ENCODE measurements around the gene MIEN1. TPM values are rescaled to one million over a fixed set of nuclear protein-coding genes. Genes with fewer than 3 reads are reported as not detected.

The MIEN1 gene
- polyA plus RNA-seq, 4 donors = 51.5 to 155 (median 114) TPM

DNA sequence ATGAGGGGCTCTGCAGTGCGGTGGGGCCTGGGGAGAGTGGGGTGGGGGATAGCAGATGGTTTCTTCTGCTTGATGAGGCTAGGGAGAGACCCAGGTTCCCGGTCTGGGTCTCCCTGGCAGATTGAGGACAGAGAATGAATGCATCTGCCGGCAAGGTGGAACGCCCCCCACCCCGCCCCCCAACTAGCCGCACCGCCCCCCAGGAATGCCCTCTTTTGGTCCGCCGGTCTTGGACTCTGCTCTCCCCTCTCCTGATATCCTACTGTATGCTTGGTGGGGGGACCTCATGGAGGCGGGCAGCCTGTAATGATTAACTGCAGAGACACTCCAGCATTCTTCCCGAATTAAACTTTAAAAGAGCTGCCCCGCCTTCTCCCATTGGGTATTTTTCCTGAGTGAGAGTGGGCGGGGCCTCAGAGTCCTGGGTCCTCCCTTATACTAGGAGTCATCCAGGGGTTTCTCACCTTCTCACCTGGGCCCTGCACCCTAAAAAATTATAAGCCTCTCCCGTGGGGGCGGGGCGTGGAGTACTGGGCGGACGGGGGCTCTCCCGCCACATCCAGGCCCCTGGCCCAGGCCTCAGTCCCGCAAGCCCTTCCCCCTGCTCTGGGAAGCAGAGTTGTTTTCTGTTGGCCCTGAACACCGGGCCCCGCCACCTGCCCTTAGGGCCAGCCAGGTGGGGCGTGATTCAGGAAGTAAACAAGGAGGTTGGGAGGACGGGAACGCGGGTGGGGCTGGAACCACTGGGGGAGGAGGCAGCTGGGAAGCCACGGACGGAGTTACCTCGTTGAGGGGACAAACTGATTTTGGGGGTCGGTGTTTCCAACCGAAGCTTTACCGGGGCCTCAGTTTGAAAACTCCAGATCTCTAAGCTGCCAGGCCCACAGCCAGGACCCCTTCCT is 8.9 kb upstream of the MIEN1 start:
- no peak for FAIRE-seq
- peak; percentile 96 to 97 for DNase-seq
- Histone ChIP-seq H3K9me3 (ENCODE audit: control insufficient read depth in 2 of 2, insufficient read depth in 1 of 2, low read depth in 1 of 2, low read length in 1 of 2) (no peaks in the 10 kb centered on the region), H3K36me3 (ENCODE audit: control insufficient read depth in 3 of 3, insufficient read depth in 2 of 3, low read depth in 1 of 3, low read length in 3 of 3) (peaks cover 0 to 37% (median 0%) of the 10 kb centered on the region in 3 donors), H3K27me3 (ENCODE audit: control insufficient read depth in 3 of 3, insufficient read depth in 3 of 3, low read length in 3 of 3) (peaks cover 0 to 8% (median 4%) of the 10 kb centered on the region in 3 donors), H3K4me3 (ENCODE audit: low read depth in 1 of 3, low read length in 3 of 3) (peak overlapping the region; percentile 39 to 83 (median 67)), H3K4me1 (ENCODE audit: control insufficient read depth in 3 of 3, insufficient read depth in 2 of 3, low read depth in 1 of 3, low read length in 2 of 3) (peaks cover 0 to 31% (median 2%) of the 10 kb centered on the region in 3 donors), H3K27ac (ENCODE audit: low read depth in 1 of 3, low read length in 2 of 3) (peak overlapping the region; percentile 93 to 98 (median 94))
- 6 to 19% (median 11%) methylated on average over 30 to 32 of the region's 32 CpGs for WGBS, 3 donors

DNA sequence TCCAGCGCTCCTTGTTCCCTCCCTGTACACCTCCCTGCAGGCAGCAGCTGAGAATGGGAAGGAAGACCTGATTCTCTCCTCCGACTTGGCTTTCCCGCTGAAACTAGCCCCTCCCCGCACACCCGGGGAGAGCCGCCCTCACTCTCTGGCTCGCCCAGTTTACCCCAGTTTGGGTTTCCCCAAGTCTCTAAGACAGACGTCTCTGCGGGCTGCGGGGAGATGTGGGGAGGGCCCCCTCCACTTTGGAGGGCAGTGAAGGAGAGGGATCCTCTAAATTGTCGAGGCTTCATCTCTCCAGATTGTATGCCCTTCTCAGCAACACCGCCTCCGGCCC is 8.2 kb upstream of the MIEN1 start:
- DNase-seq = peak; percentile 75 to 79
- Histone ChIP-seq H3K9me3 (ENCODE audit: control insufficient read depth in 2 of 2, insufficient read depth in 1 of 2, low read depth in 1 of 2, low read length in 1 of 2) (no peaks in the 10 kb centered on the region), H3K27ac (ENCODE audit: low read depth in 1 of 3, low read length in 2 of 3) (peak overlapping the region; percentile 70 to 98 (median 94)), H3K36me3 (ENCODE audit: control insufficient read depth in 3 of 3, insufficient read depth in 2 of 3, low read depth in 1 of 3, low read length in 3 of 3) (peaks cover 0 to 30% (median 0%) of the 10 kb centered on the region in 3 donors), H3K4me3 (ENCODE audit: low read depth in 1 of 3, low read length in 3 of 3) (peak overlapping the region; percentile 49 to 83 (median 67)), H3K4me1 (ENCODE audit: control insufficient read depth in 3 of 3, insufficient read depth in 2 of 3, low read depth in 1 of 3, low read length in 2 of 3) (peaks cover 0 to 31% (median 2%) of the 10 kb centered on the region in 3 donors), H3K27me3 (ENCODE audit: control insufficient read depth in 3 of 3, insufficient read depth in 3 of 3, low read length in 3 of 3) (peaks cover 0 to 8% (median 4%) of the 10 kb centered on the region in 3 donors)
- WGBS, 3 donors = 1 to 4% (median 3%) methylated on average over 12 to 13 of the region's 13 CpGs
- no peak for FAIRE-seq

DNA sequence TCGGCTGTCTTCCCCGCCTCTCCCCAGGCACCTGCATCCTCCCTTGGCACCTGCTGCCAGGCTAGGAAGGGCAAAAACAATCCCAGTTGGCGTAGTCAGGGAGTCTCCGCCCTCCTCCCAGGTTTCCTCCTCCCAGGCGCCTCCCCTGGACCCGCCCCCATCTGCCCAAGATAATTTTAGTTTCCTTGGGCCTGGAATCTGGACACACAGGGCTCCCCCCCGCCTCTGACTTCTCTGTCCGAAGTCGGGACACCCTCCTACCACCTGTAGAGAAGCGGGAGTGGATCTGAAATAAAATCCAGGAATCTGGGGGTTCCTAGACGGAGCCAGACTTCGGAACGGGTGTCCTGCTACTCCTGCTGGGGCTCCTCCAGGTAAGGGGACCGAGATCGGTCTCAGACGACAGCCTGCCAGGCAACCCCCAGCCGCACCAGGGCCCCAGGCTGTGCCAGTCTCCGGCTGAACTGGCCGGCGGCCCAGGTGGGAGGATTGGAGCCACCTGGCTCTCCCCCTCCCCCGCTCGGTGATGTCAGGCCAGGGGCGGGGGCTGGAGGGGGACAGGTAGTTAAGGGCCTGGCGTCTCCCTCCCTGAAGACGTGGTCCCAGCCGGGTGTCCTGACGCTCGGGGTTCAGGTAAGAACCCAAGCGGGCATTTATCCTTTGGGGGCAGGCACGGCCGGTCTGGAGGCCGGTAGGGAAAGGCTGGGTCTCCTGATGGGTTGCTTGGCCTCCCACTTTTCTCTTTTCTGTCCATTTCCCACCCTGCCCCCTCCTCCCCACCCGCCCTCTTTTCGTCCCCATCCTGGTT is 7.6 kb upstream of the MIEN1 start, which contains the start of gene GRB7:
Gene GRB7, plus strand, starts transcription at position 179 of the 808 bp plus-strand sequence. CDS start 4,364 bp downstream, outside the sequence.
- H3K27ac ChIP-seq (ENCODE audit: low read depth in 1 of 3, low read length in 2 of 3) = peak within 1 kb of the TSS; percentile 80 to 98 (median 94)
- H3K9me3 ChIP-seq (ENCODE audit: control insufficient read depth in 2 of 2, insufficient read depth in 1 of 2, low read depth in 1 of 2, low read length in 1 of 2) = no peaks in the 10 kb centered on the region
- peaks cover 0 to 8% (median 4%) of the 10 kb centered on the region in 3 donors for H3K27me3 ChIP-seq (ENCODE audit: control insufficient read depth in 3 of 3, insufficient read depth in 3 of 3, low read length in 3 of 3)
- WGBS, 3 donors = 10 to 14% (median 10%) methylated on average over 27 to 34 of the region's 34 CpGs
- H3K36me3 ChIP-seq (ENCODE audit: control insufficient read depth in 3 of 3, insufficient read depth in 2 of 3, low read depth in 1 of 3, low read length in 3 of 3) = peaks cover 0 to 24% (median 0%) of the 10 kb centered on the region in 3 donors
- DNase-seq (peak; percentile 78 to 94), FAIRE-seq (no peak)
- H3K4me1 ChIP-seq (ENCODE audit: control insufficient read depth in 3 of 3, insufficient read depth in 2 of 3, low read depth in 1 of 3, low read length in 2 of 3) = peaks cover 0 to 31% (median 2%) of the 10 kb centered on the region in 3 donors
- peak within 1 kb of the TSS; percentile 49 to 83 (median 67) for H3K4me3 ChIP-seq (ENCODE audit: low read depth in 1 of 3, low read length in 3 of 3)

DNA sequence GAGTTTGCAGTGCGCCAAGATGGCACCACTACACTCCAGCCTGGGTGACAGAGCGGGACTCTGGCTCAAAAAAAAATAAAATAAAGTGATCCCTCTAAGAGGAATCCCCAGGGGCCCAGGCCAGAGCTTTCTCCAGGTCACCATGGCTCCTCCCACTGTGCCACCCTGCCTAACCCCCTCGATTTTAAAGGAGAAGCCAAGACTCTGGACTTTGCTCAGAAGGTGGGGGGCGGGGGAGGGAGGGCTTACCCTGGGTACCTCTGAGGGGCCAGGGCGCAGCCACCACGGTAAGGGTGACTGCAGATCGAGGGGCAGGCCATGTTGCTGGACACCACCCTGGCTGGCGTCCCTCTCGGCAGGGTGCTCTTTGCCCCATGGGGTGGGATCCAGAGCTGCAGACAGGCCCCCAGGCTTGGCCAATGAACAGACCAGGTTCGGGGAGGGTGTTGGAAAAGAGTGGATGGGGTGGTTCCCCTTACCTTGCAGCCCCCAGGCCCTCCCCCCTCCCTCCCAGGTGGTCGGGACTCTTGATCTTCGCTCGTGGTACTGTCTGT is 7.0 kb upstream of the MIEN1 start:
- Histone ChIP-seq H3K27ac (ENCODE audit: low read depth in 1 of 3, low read length in 2 of 3) (peak overlapping the region; percentile 63 to 98 (median 94)), H3K36me3 (ENCODE audit: control insufficient read depth in 3 of 3, insufficient read depth in 2 of 3, low read depth in 1 of 3, low read length in 3 of 3) (peaks cover 0 to 17% (median 0%) of the 10 kb centered on the region in 3 donors), H3K4me1 (ENCODE audit: control insufficient read depth in 3 of 3, insufficient read depth in 2 of 3, low read depth in 1 of 3, low read length in 2 of 3) (peaks cover 0 to 31% (median 2%) of the 10 kb centered on the region in 3 donors), H3K4me3 (ENCODE audit: low read depth in 1 of 3, low read length in 3 of 3) (peak overlapping the region in 2 of 3 donors; percentile 38 to 83), H3K9me3 (ENCODE audit: control insufficient read depth in 2 of 2, insufficient read depth in 1 of 2, low read depth in 1 of 2, low read length in 1 of 2) (no peaks in the 10 kb centered on the region), H3K27me3 (ENCODE audit: control insufficient read depth in 3 of 3, insufficient read depth in 3 of 3, low read length in 3 of 3) (peaks cover 0 to 8% (median 4%) of the 10 kb centered on the region in 3 donors)
- WGBS, 3 donors = 3 to 41% (median 32%) methylated on average over 12 to 13 of the region's 13 CpGs
- FAIRE-seq = no peak
- peak; percentile 77 to 92 for DNase-seq

DNA sequence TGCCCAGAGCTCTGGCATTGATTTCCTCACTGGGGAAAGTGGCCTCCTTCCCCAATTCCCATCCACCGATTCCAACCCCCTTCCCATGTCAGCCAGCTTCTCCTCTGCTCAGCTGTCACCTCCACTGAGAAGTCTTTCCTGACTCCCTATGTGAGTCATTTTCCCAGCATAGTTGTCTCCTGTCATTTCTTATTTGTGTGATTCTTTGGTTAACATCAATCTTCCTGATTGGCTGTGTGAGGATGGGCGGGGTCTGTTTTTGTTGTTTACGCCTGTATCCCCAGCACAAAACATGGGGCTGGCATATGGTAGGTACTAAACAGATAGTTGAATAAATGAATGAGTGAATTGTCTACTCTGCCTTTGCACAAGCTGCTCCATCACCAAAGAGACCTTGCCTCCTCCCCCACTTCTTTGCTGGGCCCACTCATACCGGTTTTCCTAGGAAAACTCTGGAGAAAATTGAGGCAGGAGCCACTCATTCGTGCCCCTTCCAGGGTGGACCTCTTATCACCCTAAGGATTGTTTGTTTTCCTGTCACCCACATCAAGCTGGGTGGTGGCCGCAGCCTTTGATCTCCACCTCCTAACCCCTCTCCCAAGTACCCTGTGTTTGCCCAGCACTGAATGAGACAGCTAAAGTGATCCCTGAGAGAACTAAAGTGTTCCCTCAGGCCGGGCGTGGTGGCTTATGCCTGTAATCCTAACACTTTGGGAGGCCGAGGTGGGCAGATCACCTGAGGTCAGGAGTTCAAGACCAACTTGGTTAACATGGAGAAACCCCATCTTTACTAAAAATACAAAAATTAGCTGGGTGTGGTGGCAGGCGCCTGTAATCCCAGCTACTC is 6.2 kb upstream of the MIEN1 start:
- H3K27ac ChIP-seq (ENCODE audit: low read depth in 1 of 3, low read length in 2 of 3) = peak overlapping the region; percentile 41 to 98 (median 69)
- DNase-seq (peak in 1 of 2 donors; percentile 28), FAIRE-seq (no peak)
- no peaks in the 10 kb centered on the region for H3K9me3 ChIP-seq (ENCODE audit: control insufficient read depth in 2 of 2, insufficient read depth in 1 of 2, low read depth in 1 of 2, low read length in 1 of 2)
- H3K36me3 ChIP-seq (ENCODE audit: control insufficient read depth in 3 of 3, insufficient read depth in 2 of 3, low read depth in 1 of 3, low read length in 3 of 3) = peaks cover 0 to 11% (median 0%) of the 10 kb centered on the region in 3 donors
- WGBS, 3 donors = 24 to 59% (median 46%) methylated on average over 10 of the region's 10 CpGs
- H3K27me3 ChIP-seq (ENCODE audit: control insufficient read depth in 3 of 3, insufficient read depth in 3 of 3, low read length in 3 of 3) = peaks cover 0 to 8% (median 4%) of the 10 kb centered on the region in 3 donors
- H3K4me3 ChIP-seq (ENCODE audit: low read depth in 1 of 3, low read length in 3 of 3) = peak overlapping the region in 2 of 3 donors; percentile 38 to 83
- H3K4me1 ChIP-seq (ENCODE audit: control insufficient read depth in 3 of 3, insufficient read depth in 2 of 3, low read depth in 1 of 3, low read length in 2 of 3) = peaks cover 0 to 30% (median 2%) of the 10 kb centered on the region in 3 donors

DNA sequence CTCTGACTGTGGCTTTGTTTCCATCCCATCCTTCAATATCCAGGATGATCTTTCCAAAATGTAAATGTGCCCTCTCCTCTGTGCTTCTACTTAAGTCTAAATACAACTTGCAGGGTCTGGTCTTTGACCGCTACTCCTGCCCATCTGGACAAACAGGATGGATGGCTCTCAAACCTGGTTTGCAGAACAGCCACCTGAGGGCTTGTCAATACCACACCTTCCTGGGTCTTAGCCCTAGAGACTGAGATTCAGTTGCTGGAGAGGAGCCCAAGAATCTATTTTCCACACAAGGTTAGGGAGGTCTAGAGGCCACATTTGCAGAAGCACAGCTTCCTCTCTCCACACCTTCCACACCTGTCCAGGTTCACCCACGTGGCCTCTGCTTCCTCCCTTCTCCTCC is 5.5 kb upstream of the MIEN1 start:
- no peaks in the 10 kb centered on the region for H3K9me3 ChIP-seq (ENCODE audit: control insufficient read depth in 2 of 2, insufficient read depth in 1 of 2, low read depth in 1 of 2, low read length in 1 of 2)
- no peak overlapping the region for H3K4me3 ChIP-seq (ENCODE audit: low read depth in 1 of 3, low read length in 3 of 3)
- DNase-seq (no peak), FAIRE-seq (no peak)
- peaks cover 0 to 8% (median 4%) of the 10 kb centered on the region in 3 donors for H3K27me3 ChIP-seq (ENCODE audit: control insufficient read depth in 3 of 3, insufficient read depth in 3 of 3, low read length in 3 of 3)
- 16 to 54% (median 41%) methylated on average over 2 of the region's 2 CpGs for WGBS, 3 donors
- H3K27ac ChIP-seq (ENCODE audit: low read depth in 1 of 3, low read length in 2 of 3) = peak overlapping the region in 2 of 3 donors; percentile 5 to 27
- peaks cover 0 to 24% (median 2%) of the 10 kb centered on the region in 3 donors for H3K4me1 ChIP-seq (ENCODE audit: control insufficient read depth in 3 of 3, insufficient read depth in 2 of 3, low read depth in 1 of 3, low read length in 2 of 3)
- H3K36me3 ChIP-seq (ENCODE audit: control insufficient read depth in 3 of 3, insufficient read depth in 2 of 3, low read depth in 1 of 3, low read length in 3 of 3) = peaks cover 0 to 5% (median 0%) of the 10 kb centered on the region in 3 donors

DNA sequence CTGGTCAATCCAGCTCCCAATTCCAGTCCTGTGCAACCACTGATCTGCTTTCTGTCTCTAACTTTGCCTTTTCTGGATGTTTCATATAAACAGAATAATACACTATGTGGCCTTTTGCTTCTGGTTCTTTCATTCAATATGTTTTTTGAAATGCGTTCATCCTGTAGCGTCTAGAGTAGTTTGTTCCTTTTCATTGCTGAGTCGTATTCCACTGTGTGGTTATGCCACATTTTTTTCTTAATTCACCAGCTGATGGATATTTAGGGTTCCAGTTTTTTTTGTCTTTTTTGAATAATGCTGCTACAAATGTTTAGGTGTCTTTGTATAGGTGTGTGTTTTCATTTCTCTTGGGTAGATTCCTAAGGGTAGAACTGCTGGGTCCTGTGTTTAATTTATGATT is 2.3 kb upstream of the MIEN1 start:
- Histone ChIP-seq H3K36me3 (ENCODE audit: control insufficient read depth in 3 of 3, insufficient read depth in 2 of 3, low read depth in 1 of 3, low read length in 3 of 3) (peaks cover 0 to 22% (median 2%) of the 10 kb centered on the region in 3 donors), H3K27me3 (ENCODE audit: control insufficient read depth in 3 of 3, insufficient read depth in 3 of 3, low read length in 3 of 3) (no peaks in the 10 kb centered on the region), H3K27ac (ENCODE audit: low read depth in 1 of 3, low read length in 2 of 3) (no peak overlapping the region), H3K4me3 (ENCODE audit: low read depth in 1 of 3, low read length in 3 of 3) (no peak overlapping the region), H3K9me3 (ENCODE audit: control insufficient read depth in 2 of 2, insufficient read depth in 1 of 2, low read depth in 1 of 2, low read length in 1 of 2) (no peaks in the 10 kb centered on the region), H3K4me1 (ENCODE audit: control insufficient read depth in 3 of 3, insufficient read depth in 2 of 3, low read depth in 1 of 3, low read length in 2 of 3) (peaks cover 0 to 23% (median 6%) of the 10 kb centered on the region in 3 donors)
- FAIRE-seq (no peak), DNase-seq (no peak)
- WGBS, 3 donors = 94 to 98% (median 94%) methylated on average over 3 of the region's 3 CpGs

Data from small intestine (tissue), 7 donors.